DOHH2 (cell line): Measurements from ENCODE around the gene SLC1A3.
"Not testable (repeated sequence)": the region's sequence is repeated elsewhere in the genome, so short reads cannot be mapped to it uniquely, and the experiment has no call there.

Experiments
- H3F3A ChIP-seq: fragments of 200-600 bp; sonication (generic), shearing (Covaris generic); 2 replicates; pipeline ENCODE4 v1.6.0; 2016; ENCODE audit warnings: antibody characterized with exemption, mild to moderate bottlenecking; ENCODE audit not compliant: control insufficient read depth, insufficient read depth
- H3K27ac ChIP-seq: fragments of 200-600 bp; sonication (generic); 2 replicates; pipeline ENCODE4 v1.5.1; 2014; ENCODE audit warnings: low read depth, mild to moderate bottlenecking, low read length, moderate library complexity
- H3K27me3 ChIP-seq: fragments of 200-600 bp; sonication (generic); 2 replicates; pipeline ENCODE4 v1.6.1; 2014; ENCODE audit warnings: mild to moderate bottlenecking, low read length, mixed read lengths; ENCODE audit not compliant: control insufficient read depth
- H3K36me3 ChIP-seq: fragments of 200-600 bp; sonication (generic); 2 replicates; pipeline ENCODE4 v1.6.1; 2014; ENCODE audit warnings: mild to moderate bottlenecking, low read length, moderate library complexity, mixed read lengths; ENCODE audit not compliant: control insufficient read depth
- H3K4me1 ChIP-seq: fragments of 200-600 bp; sonication (generic); 2 replicates; pipeline ENCODE4 v1.6.1; 2014; ENCODE audit warnings: mild to moderate bottlenecking, low read length, mixed read lengths; ENCODE audit not compliant: control insufficient read depth
- H3K4me2 ChIP-seq: fragments of 200-600 bp; sonication (generic); 2 replicates; pipeline ENCODE4 v1.6.0; 2014; ENCODE audit warnings: mild to moderate bottlenecking, low read length, moderate library complexity
- H3K4me3 ChIP-seq: fragments of 200-600 bp; sonication (generic); 2 replicates; pipeline ENCODE4 v1.5.1; 2014; ENCODE audit warnings: mild to moderate bottlenecking, low read length, mixed read lengths
- H3K79me2 ChIP-seq: fragments of 200-600 bp; sonication (generic); 2 replicates; pipeline ENCODE4 v1.6.1; 2014; ENCODE audit warnings: mild to moderate bottlenecking, low read length, mixed read lengths; ENCODE audit not compliant: control insufficient read depth
- H3K9me2 ChIP-seq: fragments of 200-600 bp; sonication (generic); replicated peaks from 2 replicates; pipeline ENCODE4 v1.6.1; 2014; ENCODE audit warnings: mild to moderate bottlenecking, low read length, mixed read lengths; ENCODE audit not compliant: control insufficient read depth
- H3K9me3 ChIP-seq: fragments of 200-600 bp; sonication (generic); 2 replicates; pipeline ENCODE4 v1.6.1; 2014; ENCODE audit warnings: antibody characterized with exemption, low read length, mixed read lengths; ENCODE audit not compliant: control insufficient read depth, insufficient read depth
- H4K20me1 ChIP-seq: fragments of 200-600 bp; sonication (generic); 2 replicates; pipeline ENCODE4 v1.6.0; 2014; ENCODE audit warnings: low read depth, mild to moderate bottlenecking, antibody characterized with exemption, low read length, moderate library complexity; ENCODE audit not compliant: control insufficient read depth, insufficient read depth
- EZH2phosphoT487 ChIP-seq: fragments of 200-600 bp; sonication (generic); IDR thresholded peaks from 2 replicates; pipeline ENCODE4 v1.6.1; 2017; ENCODE audit warnings: borderline replicate concordance, mild to moderate bottlenecking, antibody characterized with exemption, low read length, moderate library complexity, mixed read lengths
- TF ChIP-seq, protein P1 (sequence below): fragments of 200-600 bp; sonication (generic); IDR thresholded peaks from one replicate; pipeline ENCODE4 v1.5.1; 2014; ENCODE audit warnings: antibody characterized with exemption, mild to moderate bottlenecking, low read depth, low read length; ENCODE audit not compliant: poor library complexity, severe bottlenecking

The SLC1A3 gene

GRCh38 chr5:36641431-36641830 is 35.0 kb downstream of the SLC1A3 start:
- no peak overlapping the region for H3K4me2 ChIP-seq
- no peaks in the 10 kb centered on the region for H3K79me2 ChIP-seq
- no peaks in the 10 kb centered on the region for H3K9me3 ChIP-seq
- H3K27ac ChIP-seq, result no peak overlapping the region
- no peak for TF ChIP-seq EZH2phosphoT487
- TF ChIP-seq, protein P1, sequence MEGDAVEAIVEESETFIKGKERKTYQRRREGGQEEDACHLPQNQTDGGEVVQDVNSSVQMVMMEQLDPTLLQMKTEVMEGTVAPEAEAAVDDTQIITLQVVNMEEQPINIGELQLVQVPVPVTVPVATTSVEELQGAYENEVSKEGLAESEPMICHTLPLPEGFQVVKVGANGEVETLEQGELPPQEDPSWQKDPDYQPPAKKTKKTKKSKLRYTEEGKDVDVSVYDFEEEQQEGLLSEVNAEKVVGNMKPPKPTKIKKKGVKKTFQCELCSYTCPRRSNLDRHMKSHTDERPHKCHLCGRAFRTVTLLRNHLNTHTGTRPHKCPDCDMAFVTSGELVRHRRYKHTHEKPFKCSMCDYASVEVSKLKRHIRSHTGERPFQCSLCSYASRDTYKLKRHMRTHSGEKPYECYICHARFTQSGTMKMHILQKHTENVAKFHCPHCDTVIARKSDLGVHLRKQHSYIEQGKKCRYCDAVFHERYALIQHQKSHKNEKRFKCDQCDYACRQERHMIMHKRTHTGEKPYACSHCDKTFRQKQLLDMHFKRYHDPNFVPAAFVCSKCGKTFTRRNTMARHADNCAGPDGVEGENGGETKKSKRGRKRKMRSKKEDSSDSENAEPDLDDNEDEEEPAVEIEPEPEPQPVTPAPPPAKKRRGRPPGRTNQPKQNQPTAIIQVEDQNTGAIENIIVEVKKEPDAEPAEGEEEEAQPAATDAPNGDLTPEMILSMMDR, result no peak
- no peak overlapping the region for H3K4me3 ChIP-seq
- H4K20me1 ChIP-seq, result no peaks in the 10 kb centered on the region
- no peaks in the 10 kb centered on the region for H3K27me3 ChIP-seq
- H3K9me2 ChIP-seq, result no peaks in the 10 kb centered on the region
- H3K36me3 ChIP-seq, result no peaks in the 10 kb centered on the region
- no peaks in the 10 kb centered on the region for H3K4me1 ChIP-seq
- H3F3A ChIP-seq, result no peaks in the 10 kb centered on the region

- Histone ChIP-seq H3K4me2 (no peak overlapping the region), H4K20me1 (no peaks in the 10 kb centered on the region), H3K27ac (no peak overlapping the region), H3F3A (no peaks in the 10 kb centered on the region), H3K4me1 (no peaks in the 10 kb centered on the region), H3K4me3 (no peak overlapping the region), H3K27me3 (no peaks in the 10 kb centered on the region), H3K36me3 (no peaks in the 10 kb centered on the region), H3K9me2 (no peaks in the 10 kb centered on the region), H3K79me2 (no peaks in the 10 kb centered on the region), H3K9me3 (no peaks in the 10 kb centered on the region)
- TF ChIP-seq, protein P1, result no peak
- no peak for TF ChIP-seq EZH2phosphoT487
These were observed 35.7 kb downstream of the SLC1A3 start for GRCh38 chr5:36642089-36642488.

GRCh38 chr5:36643162-36643561 is 36.8 kb downstream of the SLC1A3 start:
- no peaks in the 10 kb centered on the region for H3K27me3 ChIP-seq
- TF ChIP-seq, protein P1, result no peak
- no peak for TF ChIP-seq EZH2phosphoT487
- no peak overlapping the region for H3K4me3 ChIP-seq
- no peaks in the 10 kb centered on the region for H3K36me3 ChIP-seq
- no peaks in the 10 kb centered on the region for H4K20me1 ChIP-seq
- no peaks in the 10 kb centered on the region for H3K9me3 ChIP-seq
- H3K27ac ChIP-seq, result no peak overlapping the region
- H3K9me2 ChIP-seq, result no peaks in the 10 kb centered on the region
- H3K4me2 ChIP-seq, result no peak overlapping the region
- no peaks in the 10 kb centered on the region for H3K79me2 ChIP-seq
- H3F3A ChIP-seq, result no peaks in the 10 kb centered on the region
- no peaks in the 10 kb centered on the region for H3K4me1 ChIP-seq

- not testable (repeated sequence) for H3K27me3 ChIP-seq, H3K4me1 ChIP-seq, H3K4me2 ChIP-seq, H3K79me2 ChIP-seq, H3F3A ChIP-seq, H3K27ac ChIP-seq, H3K4me3 ChIP-seq, H3K9me2 ChIP-seq, H3K9me3 ChIP-seq, H4K20me1 ChIP-seq, H3K36me3 ChIP-seq
These were observed 37.4 kb downstream of the SLC1A3 start for GRCh38 chr5:36643841-36644240.
